Liver (tissue), 2 donors: Measurements from ENCODE around the gene CWC27.

Experiments used
- TF ChIP-seq, protein P1 (sequence below): IDR thresholded peaks from 2 replicates; pipeline ENCODE4 v1.6.1; 2016; ENCODE audit warnings: antibody characterized with exemption, mild to moderate bottlenecking
- TF ChIP-seq, protein P2 (sequence below): fragments of 150-350 bp; IDR thresholded peaks from 2 replicates; pipeline ENCODE4 v1.5.1; 2017; ENCODE audit warnings: improper control_type of control experiment, low read depth, low read length; ENCODE audit not compliant: missing input control
- donor health status: healthy.

DNA sequence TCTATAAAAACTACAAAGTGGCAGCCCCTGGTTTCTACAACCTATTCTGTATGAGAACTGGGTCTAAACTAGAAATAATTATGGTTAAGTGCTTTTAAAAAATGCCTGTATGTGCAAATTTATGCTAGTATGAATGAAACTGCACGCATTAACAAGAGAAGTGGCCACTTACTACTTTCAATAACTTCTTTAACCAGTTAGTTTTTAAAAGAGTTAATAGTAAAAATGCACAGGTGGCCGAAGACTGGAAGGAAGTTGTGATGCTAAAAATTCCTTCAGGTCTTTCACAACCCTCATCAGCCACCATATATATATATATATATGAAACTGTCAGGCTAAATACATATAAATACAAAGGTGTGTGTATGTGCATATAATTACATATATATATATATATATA is 41.6 kb upstream of the CWC27 start:
- TF ChIP-seq, protein P1, sequence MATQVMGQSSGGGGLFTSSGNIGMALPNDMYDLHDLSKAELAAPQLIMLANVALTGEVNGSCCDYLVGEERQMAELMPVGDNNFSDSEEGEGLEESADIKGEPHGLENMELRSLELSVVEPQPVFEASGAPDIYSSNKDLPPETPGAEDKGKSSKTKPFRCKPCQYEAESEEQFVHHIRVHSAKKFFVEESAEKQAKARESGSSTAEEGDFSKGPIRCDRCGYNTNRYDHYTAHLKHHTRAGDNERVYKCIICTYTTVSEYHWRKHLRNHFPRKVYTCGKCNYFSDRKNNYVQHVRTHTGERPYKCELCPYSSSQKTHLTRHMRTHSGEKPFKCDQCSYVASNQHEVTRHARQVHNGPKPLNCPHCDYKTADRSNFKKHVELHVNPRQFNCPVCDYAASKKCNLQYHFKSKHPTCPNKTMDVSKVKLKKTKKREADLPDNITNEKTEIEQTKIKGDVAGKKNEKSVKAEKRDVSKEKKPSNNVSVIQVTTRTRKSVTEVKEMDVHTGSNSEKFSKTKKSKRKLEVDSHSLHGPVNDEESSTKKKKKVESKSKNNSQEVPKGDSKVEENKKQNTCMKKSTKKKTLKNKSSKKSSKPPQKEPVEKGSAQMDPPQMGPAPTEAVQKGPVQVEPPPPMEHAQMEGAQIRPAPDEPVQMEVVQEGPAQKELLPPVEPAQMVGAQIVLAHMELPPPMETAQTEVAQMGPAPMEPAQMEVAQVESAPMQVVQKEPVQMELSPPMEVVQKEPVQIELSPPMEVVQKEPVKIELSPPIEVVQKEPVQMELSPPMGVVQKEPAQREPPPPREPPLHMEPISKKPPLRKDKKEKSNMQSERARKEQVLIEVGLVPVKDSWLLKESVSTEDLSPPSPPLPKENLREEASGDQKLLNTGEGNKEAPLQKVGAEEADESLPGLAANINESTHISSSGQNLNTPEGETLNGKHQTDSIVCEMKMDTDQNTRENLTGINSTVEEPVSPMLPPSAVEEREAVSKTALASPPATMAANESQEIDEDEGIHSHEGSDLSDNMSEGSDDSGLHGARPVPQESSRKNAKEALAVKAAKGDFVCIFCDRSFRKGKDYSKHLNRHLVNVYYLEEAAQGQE = no peak
- TF ChIP-seq, protein P2, sequence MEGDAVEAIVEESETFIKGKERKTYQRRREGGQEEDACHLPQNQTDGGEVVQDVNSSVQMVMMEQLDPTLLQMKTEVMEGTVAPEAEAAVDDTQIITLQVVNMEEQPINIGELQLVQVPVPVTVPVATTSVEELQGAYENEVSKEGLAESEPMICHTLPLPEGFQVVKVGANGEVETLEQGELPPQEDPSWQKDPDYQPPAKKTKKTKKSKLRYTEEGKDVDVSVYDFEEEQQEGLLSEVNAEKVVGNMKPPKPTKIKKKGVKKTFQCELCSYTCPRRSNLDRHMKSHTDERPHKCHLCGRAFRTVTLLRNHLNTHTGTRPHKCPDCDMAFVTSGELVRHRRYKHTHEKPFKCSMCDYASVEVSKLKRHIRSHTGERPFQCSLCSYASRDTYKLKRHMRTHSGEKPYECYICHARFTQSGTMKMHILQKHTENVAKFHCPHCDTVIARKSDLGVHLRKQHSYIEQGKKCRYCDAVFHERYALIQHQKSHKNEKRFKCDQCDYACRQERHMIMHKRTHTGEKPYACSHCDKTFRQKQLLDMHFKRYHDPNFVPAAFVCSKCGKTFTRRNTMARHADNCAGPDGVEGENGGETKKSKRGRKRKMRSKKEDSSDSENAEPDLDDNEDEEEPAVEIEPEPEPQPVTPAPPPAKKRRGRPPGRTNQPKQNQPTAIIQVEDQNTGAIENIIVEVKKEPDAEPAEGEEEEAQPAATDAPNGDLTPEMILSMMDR = no peak
